ENCODE measurements around the gene BRINP3. TPM values are rescaled to one million over a fixed set of nuclear protein-coding genes. Genes with fewer than 3 reads are reported as not detected.

BRINP3 gene
- total RNA-seq, 1 donor from 2014 or later: 0.10 TPM

- DNase-seq (no peak), ATAC-seq (no peak)
- intact Hi-C loops (cut with micrococcal nuclease): no loop called here
Measured at GRCh38 chr1:190456129-190456528, 21.5 kb downstream of the BRINP3 start.

GRCh38 chr1:190455631-190456030 lies 22.0 kb downstream of the BRINP3 start:
- intact Hi-C loops (cut with micrococcal nuclease): no loop called here
- DNase-seq (no peak), ATAC-seq (no peak)

GRCh38 chr1:190453550-190453949 lies 24.1 kb downstream of the BRINP3 start:
- intact Hi-C loops (cut with micrococcal nuclease): no loop called here
- ATAC-seq (no peak), DNase-seq (no peak)

- ATAC-seq (no peak), DNase-seq (no peak)
- intact Hi-C loops (cut with micrococcal nuclease): no loop called here
Measured at GRCh38 chr1:190452272-190452848, 25.3 kb downstream of the BRINP3 start.

GRCh38 chr1:190444464-190444863 lies 33.2 kb downstream of the BRINP3 start:
- intact Hi-C loops (cut with micrococcal nuclease): no loop called here
- DNase-seq (no peak), ATAC-seq (no peak)

- DNase-seq (no peak), ATAC-seq (no peak)
- intact Hi-C loops (cut with micrococcal nuclease): no loop called here
Measured at GRCh38 chr1:190439447-190439846, 38.2 kb downstream of the BRINP3 start.

GRCh38 chr1:190436615-190437014 lies 41.0 kb downstream of the BRINP3 start:
- DNase-seq (no peak), ATAC-seq (no peak)
- intact Hi-C loops (cut with micrococcal nuclease): no loop called here

GRCh38 chr1:190429932-190430331 lies 47.7 kb downstream of the BRINP3 start:
- ATAC-seq (no peak), DNase-seq (no peak)
- intact Hi-C loops (cut with micrococcal nuclease): no loop called here

- DNase-seq (no peak), ATAC-seq (no peak)
- intact Hi-C loops (cut with micrococcal nuclease): no loop called here
Measured at GRCh38 chr1:190429141-190429540, 48.5 kb downstream of the BRINP3 start.

GRCh38 chr1:190416239-190416638 lies 61.4 kb downstream of the BRINP3 start:
- ATAC-seq (no peak), DNase-seq (no peak)
- intact Hi-C loops (cut with micrococcal nuclease): no loop called here

- DNase-seq (no peak), ATAC-seq (no peak)
- intact Hi-C loops (cut with micrococcal nuclease): no loop called here
Measured at GRCh38 chr1:190413142-190413541, 64.5 kb downstream of the BRINP3 start.

GRCh38 chr1:190403402-190403801 lies 74.3 kb downstream of the BRINP3 start:
- ATAC-seq: no peak
- DNase-seq: no peak
- intact Hi-C loops (cut with micrococcal nuclease): no loop called here

- no peak for DNase-seq
- ATAC-seq: no peak
- intact Hi-C loops (cut with micrococcal nuclease): no loop called here
Measured at GRCh38 chr1:190399233-190399632, 78.4 kb downstream of the BRINP3 start.

GRCh38 chr1:190391582-190391981 lies 86.1 kb downstream of the BRINP3 start:
- DNase-seq: no peak
- ATAC-seq: no peak
- intact Hi-C loops (cut with micrococcal nuclease): no loop called here

GRCh38 chr1:190377991-190378390 lies 99.7 kb downstream of the BRINP3 start:
- DNase-seq (no peak), ATAC-seq (no peak)
- intact Hi-C loops (cut with micrococcal nuclease): no loop called here

GRCh38 chr1:190377294-190377693 lies 100.4 kb downstream of the BRINP3 start:
- ATAC-seq: no peak
- intact Hi-C loops (cut with micrococcal nuclease): no loop called here
- DNase-seq: no peak

- DNase-seq (no peak), ATAC-seq (no peak)
- intact Hi-C loops (cut with micrococcal nuclease): no loop called here
Measured at GRCh38 chr1:190376044-190376443, 101.6 kb downstream of the BRINP3 start.

GRCh38 chr1:190373705-190374336 lies 103.8 kb downstream of the BRINP3 start:
- intact Hi-C loops (cut with micrococcal nuclease): no loop called here
- DNase-seq (no peak), ATAC-seq (no peak)

GRCh38 chr1:190367200-190367599 lies 110.5 kb downstream of the BRINP3 start:
- intact Hi-C loops (cut with micrococcal nuclease): no loop called here
- DNase-seq (no peak), ATAC-seq (no peak)

GRCh38 chr1:190365283-190365682 lies 112.4 kb downstream of the BRINP3 start:
- no peak for DNase-seq
- ATAC-seq: no peak
- intact Hi-C loops (cut with micrococcal nuclease): no loop called here

GRCh38 chr1:190353538-190354101 lies 124.0 kb downstream of the BRINP3 start:
- intact Hi-C loops (cut with micrococcal nuclease): no loop called here
- DNase-seq (no peak), ATAC-seq (no peak)
